Measurements from ENCODE around the gene TMEM203.

Gene TMEM203

DNA sequence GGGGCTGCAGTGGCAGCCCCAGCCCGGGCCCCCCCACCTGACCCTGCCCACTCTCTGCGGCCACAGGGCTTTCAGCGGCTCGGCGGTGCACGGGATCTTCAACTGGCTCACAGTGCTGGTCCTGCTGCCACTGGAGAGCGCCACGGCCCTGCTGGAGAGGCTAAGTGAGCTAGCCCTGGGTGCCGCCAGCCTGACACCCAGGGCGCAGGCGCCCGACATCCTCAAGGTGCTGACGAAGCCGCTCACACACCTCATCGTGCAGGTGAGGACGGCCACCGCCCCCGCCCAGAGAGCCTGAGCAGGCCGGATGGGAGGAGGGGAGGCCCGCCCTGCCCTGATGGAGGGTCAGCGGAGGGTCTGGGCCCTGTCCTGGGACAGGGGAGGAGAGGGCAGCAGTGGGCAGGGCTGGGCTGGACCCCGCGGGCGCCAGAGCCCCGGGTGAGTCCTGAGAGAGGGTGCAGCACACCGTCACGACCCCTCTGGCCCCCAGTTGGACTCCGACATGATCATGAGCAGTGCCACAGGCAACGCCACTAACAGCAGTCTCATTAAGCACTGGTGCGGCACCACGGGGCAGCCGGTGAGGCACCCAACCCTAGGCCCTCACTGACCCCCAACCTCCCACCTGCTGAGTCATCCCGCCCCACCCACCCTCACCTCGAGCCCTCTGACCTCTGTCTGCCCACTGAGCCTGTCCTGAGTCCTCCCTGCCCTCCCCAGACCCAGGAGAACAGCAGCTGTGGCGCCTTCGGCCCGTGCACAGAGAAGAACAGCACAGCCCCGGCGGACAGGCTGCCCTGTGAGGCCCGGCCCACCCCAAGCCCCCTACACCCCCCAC lies 27.9 kb upstream of the TMEM203 start:
- Histone ChIP-seq H3K27ac (no peak overlapping the region), H3K4me3 (no peak overlapping the region)
- TF ChIP-seq, protein P1, sequence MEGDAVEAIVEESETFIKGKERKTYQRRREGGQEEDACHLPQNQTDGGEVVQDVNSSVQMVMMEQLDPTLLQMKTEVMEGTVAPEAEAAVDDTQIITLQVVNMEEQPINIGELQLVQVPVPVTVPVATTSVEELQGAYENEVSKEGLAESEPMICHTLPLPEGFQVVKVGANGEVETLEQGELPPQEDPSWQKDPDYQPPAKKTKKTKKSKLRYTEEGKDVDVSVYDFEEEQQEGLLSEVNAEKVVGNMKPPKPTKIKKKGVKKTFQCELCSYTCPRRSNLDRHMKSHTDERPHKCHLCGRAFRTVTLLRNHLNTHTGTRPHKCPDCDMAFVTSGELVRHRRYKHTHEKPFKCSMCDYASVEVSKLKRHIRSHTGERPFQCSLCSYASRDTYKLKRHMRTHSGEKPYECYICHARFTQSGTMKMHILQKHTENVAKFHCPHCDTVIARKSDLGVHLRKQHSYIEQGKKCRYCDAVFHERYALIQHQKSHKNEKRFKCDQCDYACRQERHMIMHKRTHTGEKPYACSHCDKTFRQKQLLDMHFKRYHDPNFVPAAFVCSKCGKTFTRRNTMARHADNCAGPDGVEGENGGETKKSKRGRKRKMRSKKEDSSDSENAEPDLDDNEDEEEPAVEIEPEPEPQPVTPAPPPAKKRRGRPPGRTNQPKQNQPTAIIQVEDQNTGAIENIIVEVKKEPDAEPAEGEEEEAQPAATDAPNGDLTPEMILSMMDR (IDR thresholded peaks at IDR 0.05), result no peak
- DNase-seq (ENCODE audit: low spot score), result no peak

DNA sequence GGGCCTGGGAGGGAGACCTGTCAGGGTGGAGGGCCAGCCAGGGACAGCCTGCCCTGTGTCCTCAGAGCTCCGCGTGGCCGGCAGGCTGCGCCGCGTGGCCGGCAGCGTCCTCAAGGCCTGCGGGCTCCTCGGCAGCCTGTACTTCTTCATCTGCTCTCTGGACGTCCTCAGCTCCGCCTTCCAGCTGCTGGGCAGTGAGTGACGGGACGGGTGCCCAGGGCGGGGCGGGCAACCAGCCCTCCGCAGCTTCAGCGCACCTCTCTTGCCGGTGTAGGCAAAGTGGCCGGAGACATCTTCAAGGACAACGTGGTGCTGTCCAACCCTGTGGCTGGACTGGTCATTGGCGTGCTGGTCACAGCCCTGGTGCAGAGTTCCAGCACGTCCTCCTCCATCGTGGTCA lies 27.1 kb upstream of the TMEM203 start:
- no peak for DNase-seq (ENCODE audit: low spot score)
- Histone ChIP-seq H3K4me3 (no peak overlapping the region), H3K27ac (no peak overlapping the region)
- TF ChIP-seq, protein P1 (IDR thresholded peaks at IDR 0.05), result no peak

DNA sequence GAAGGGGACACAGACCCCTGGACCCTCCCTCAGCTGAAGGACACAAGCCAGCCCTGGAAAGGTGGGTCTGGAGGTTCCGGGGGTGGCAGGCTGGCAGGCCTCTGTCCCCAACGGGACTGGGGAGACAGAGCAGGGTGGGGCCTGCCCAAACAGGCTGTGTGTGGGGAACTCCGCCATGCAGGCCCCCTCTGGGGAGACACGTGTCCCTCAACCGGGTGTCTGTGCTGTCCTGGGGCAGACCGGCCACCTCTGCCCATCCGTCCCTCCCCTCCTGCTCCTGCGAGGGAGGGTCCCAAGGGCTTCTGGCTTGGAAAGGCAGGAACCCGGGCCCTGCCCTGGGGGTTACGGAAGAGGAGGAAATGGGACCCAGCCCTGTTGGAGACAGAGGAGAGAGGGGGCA lies 26.7 kb upstream of the TMEM203 start:
- Histone ChIP-seq H3K4me3 (no peak overlapping the region), H3K27ac (no peak overlapping the region)
- TF ChIP-seq, protein P1 (IDR thresholded peaks at IDR 0.05), result no peak
- DNase-seq (ENCODE audit: low spot score), result no peak

DNA sequence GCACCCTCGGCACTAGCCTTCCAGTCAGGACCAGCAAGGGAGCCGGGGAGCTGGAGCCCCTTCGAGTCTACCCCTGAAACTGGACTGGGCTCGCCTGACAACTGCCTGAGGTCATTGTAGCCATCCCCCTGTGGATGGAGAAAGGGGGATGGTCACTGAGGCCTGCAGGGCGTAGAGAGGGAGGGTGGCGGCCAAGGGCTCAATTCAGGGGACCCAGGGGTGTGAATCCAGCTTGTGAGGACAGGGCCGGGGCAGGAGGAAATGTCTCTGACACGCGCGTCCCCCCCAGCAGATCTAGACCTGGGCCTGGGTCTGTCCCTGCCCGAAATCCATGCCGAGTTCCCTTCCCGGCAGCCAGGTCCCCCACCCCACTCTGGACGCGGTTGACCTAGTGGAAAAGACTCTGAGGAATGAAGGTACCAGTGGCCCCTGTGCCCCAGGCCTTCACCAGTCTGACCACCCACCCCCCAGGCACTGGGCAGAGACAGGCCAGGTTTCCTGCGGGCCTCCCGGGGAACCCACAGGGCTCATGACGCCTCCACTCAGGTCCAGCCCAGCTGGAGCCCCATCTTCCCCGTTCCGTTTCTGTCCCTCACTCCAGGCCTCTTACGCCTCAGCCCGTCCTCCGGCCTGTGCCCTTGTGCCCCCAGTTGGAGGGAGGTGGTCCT lies 26.1 kb upstream of the TMEM203 start:
- no peak for DNase-seq (ENCODE audit: low spot score)
- Histone ChIP-seq H3K4me3 (no peak overlapping the region), H3K27ac (no peak overlapping the region)
- TF ChIP-seq, protein P1 (IDR thresholded peaks at IDR 0.05), result no peak

DNA sequence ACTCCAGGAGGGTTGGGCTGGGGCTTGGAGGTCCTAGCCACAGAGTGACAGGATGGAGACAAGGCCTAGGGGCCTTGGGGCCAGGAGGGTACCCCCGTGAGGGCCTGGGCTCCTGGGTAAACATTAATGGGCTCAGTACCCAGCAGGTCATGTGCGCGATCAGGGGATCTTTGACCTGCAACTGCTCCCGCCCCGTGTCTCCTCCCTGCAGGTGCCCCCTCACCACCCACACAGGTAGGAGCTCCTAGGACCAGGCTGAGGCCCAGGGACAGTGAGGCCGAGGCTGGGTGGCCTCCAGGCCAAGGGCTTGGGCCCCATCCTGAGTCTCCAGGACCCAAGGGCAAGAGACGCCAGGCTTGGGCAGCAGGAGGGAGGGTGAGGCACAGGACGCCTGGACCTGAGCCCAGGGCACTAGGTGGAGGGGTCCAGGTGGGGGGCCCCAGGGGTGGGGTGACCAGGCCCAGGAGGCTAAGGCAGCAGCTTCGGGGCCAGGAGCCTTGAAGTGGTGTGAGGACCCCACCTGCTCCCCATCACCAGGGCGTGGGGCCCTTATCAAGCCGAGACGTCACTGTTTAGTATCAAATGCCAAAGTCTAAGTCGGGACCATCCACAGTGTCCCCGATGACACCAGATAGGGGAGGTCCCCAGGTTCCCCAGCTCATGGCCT lies 25.4 kb upstream of the TMEM203 start, which contains the start of gene SLC34A3:
TSS of gene SLC34A3 (plus strand) at position 197 of the 667 bp plus-strand sequence. CDS start 802 bp downstream, outside the sequence.
- Histone ChIP-seq H3K27ac (no peak within 1 kb of the TSS), H3K4me3 (no peak within 1 kb of the TSS)
- DNase-seq (ENCODE audit: low spot score), result no peak
- TF ChIP-seq, protein P1 (IDR thresholded peaks at IDR 0.05), result no peak

DNA sequence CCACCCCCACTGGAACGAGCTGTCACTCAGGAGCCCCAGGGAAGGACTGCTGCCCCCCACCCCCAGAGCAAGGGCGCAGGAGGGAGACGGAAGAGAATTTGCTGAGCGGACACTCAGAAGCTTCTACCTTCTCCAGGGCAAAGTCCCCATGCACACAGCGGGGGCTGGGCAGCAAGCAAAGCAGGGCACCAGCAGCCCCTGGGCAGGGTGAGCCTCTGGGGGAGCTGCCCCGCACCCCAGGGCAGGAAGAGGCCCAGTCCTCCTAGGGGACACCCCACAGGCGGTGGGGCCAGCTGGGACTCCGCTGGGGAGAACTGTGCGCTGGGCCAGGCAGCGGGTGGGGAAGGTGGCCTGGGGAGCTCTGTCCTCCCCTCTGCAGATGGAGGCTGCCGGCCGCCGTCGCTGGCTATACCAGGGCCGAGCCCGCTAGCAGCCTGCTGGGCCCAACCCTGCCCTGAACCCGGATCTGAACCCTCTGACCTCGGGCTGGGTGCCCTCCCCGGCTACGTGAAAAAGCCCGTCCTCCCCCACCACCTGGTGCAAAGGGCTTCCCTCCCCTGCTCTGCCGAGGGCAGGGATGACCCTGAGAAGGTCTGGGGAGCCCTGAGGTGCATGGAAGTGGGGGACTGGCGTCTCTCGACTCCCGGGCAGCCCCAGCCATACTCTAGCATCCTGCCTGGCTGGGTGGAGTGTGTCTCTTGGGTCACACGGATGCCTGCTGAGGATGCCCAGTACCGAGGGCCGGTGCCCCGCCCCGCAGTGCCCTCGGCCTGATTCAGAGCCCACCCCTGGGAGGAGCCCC lies 24.7 kb upstream of the TMEM203 start:
- Histone ChIP-seq H3K27ac (no peak overlapping the region), H3K4me3 (no peak overlapping the region)
- no peak for DNase-seq (ENCODE audit: low spot score)
- TF ChIP-seq, protein P1 (IDR thresholded peaks at IDR 0.05), result no peak

Measured in coronary artery (tissue), 2 donors.